Suprapubic skin (tissue), 4 donors: ENCODE measurements around the gene SEMA5A. TPM values are rescaled to one million over a fixed set of nuclear protein-coding genes. Genes with fewer than 3 reads are reported as not detected.

Experiments
- DNase-seq, 2 donors: peaks; one replicate each; pipeline ENCODE4 v3.0.0-alpha.2; 2019; ENCODE audit warnings: low spot score in 2 of 2
- H3K27ac ChIP-seq: fragments of 200-600 bp; sonication (generic); one replicate; pipeline ENCODE4 v1.5.1; 2019
- H3K27me3 ChIP-seq: fragments of 200-600 bp; sonication (generic); one replicate; pipeline ENCODE4 v1.5.1; 2019
- H3K36me3 ChIP-seq: fragments of 200-600 bp; sonication (generic); one replicate; pipeline ENCODE4 v1.5.1; 2019
- H3K4me1 ChIP-seq: fragments of 200-600 bp; sonication (generic); one replicate; pipeline ENCODE4 v1.5.1; 2019
- H3K4me3 ChIP-seq: fragments of 200-600 bp; sonication (generic); one replicate; pipeline ENCODE4 v1.5.1; 2019; ENCODE audit warnings: mild to moderate bottlenecking
- H3K9me3 ChIP-seq: fragments of 200-600 bp; sonication (generic); one replicate; pipeline ENCODE4 v1.5.1; 2019
- CTCF ChIP-seq, 2 donors: fragments of 200-600 bp in 1 of 2; fragments of 450-650 bp in 1 of 2; sonication (generic) in 1 of 2; IDR thresholded peaks; one replicate each; pipeline ENCODE4 v1.5.1; 2016 to 2019; ENCODE audit warnings: antibody characterized with exemption in 2 of 2, mild to moderate bottlenecking in 1 of 2, moderate library complexity in 1 of 2
- EP300 ChIP-seq: sonication (generic); formaldehyde crosslinking; IDR thresholded peaks from one replicate; pipeline ENCODE4 v1.6.1; 2017; ENCODE audit warnings: antibody characterized with exemption
- POLR2A ChIP-seq, 2 donors: fragments of 450-650 bp; IDR thresholded peaks; one replicate each; pipeline ENCODE4 v1.6.1; 2017; ENCODE audit warnings: antibody characterized with exemption in 2 of 2, mild to moderate bottlenecking in 2 of 2, moderate library complexity in 2 of 2
- POLR2AphosphoS5 ChIP-seq, 3 donors: sonication (generic); formaldehyde crosslinking; IDR thresholded peaks; one replicate each; pipeline ENCODE4 v1.6.1; 2017; ENCODE audit warnings: antibody characterized with exemption in 3 of 3
- WGBS: methylation state at CpG from one replicate; pipeline ENCODE4 v1.1.5; 2018; 5-methylcytosine and 5-hydroxymethylcytosine counted together
- total RNA-seq, 4 donors: library from RNA; depleted of rRNA; stranded (reverse); fragments of >200 nt; gene quantifications; one replicate each; pipeline ENCODE4 v1.1.0, GENCODE V29; 2016

The SEMA5A gene
- total RNA-seq, 4 donors from 2014 or later = 14.5 to 31.7 (median 23.4) TPM

- Histone ChIP-seq H3K4me3 (no peak overlapping the region), H3K36me3 (no peaks in the 10 kb centered on the region), H3K9me3 (no peaks in the 10 kb centered on the region), H3K27ac (no peak overlapping the region), H3K27me3 (no peaks in the 10 kb centered on the region), H3K4me1 (no peaks in the 10 kb centered on the region)
- TF ChIP-seq EP300 = no peak
- TF ChIP-seq POLR2A (IDR thresholded peaks at IDR 0.05) = no peak
- TF ChIP-seq CTCF (IDR thresholded peaks at IDR 0.05) = no peak
- TF ChIP-seq POLR2AphosphoS5 (IDR thresholded peaks at IDR 0.05) = no peak
- no peak for DNase-seq
- WGBS = 59% methylated on average over 2 of the region's 2 CpGs
Measured at GRCh38 chr5:9067154-9067553, 478.7 kb downstream of the SEMA5A start.

GRCh38 chr5:9066349-9066748, 479.5 kb downstream of the SEMA5A start:
- Histone ChIP-seq H3K27ac (no peak overlapping the region), H3K4me3 (no peak overlapping the region), H3K9me3 (no peaks in the 10 kb centered on the region), H3K4me1 (no peaks in the 10 kb centered on the region), H3K27me3 (no peaks in the 10 kb centered on the region), H3K36me3 (no peaks in the 10 kb centered on the region)
- TF ChIP-seq CTCF (IDR thresholded peaks at IDR 0.05) (no peak), POLR2A (IDR thresholded peaks at IDR 0.05) (no peak), EP300 (no peak), POLR2AphosphoS5 (IDR thresholded peaks at IDR 0.05) (no peak)
- 94% methylated on average over 17 of the region's 17 CpGs for whole genome bisulfite sequencing
- DNase-seq = no peak

- no peaks in the 10 kb centered on the region for H3K36me3 ChIP-seq
- no peak for DNase-seq
- no peaks in the 10 kb centered on the region for H3K9me3 ChIP-seq
- no peak overlapping the region for H3K4me3 ChIP-seq
- peaks cover under 1% of the 10 kb centered on the region for H3K4me1 ChIP-seq
- no peaks in the 10 kb centered on the region for H3K27me3 ChIP-seq
- WGBS = 61% methylated on average over 3 of the region's 3 CpGs
- TF ChIP-seq CTCF (IDR thresholded peaks at IDR 0.05) = no peak
- TF ChIP-seq EP300 = no peak
- no peak for TF ChIP-seq POLR2A (IDR thresholded peaks at IDR 0.05)
- TF ChIP-seq POLR2AphosphoS5 (IDR thresholded peaks at IDR 0.05) = no peak
- no peak overlapping the region for H3K27ac ChIP-seq
Measured at GRCh38 chr5:9063615-9064245, 482.1 kb downstream of the SEMA5A start.

- no peak overlapping the region for H3K4me3 ChIP-seq
- TF ChIP-seq EP300 (no peak), POLR2A (IDR thresholded peaks at IDR 0.05) (no peak), CTCF (IDR thresholded peaks at IDR 0.05) (no peak), POLR2AphosphoS5 (IDR thresholded peaks at IDR 0.05) (no peak)
- H3K4me1 ChIP-seq = peaks cover 5% of the 10 kb centered on the region
- 95% methylated on average over 11 of the region's 11 CpGs for WGBS
- H3K27ac ChIP-seq = no peak overlapping the region
- no peak for DNase-seq
- H3K27me3 ChIP-seq = no peaks in the 10 kb centered on the region
- no peaks in the 10 kb centered on the region for H3K9me3 ChIP-seq
- H3K36me3 ChIP-seq = no peaks in the 10 kb centered on the region
Measured at GRCh38 chr5:9062873-9063272, 483.0 kb downstream of the SEMA5A start.

- no peaks in the 10 kb centered on the region for H3K36me3 ChIP-seq
- no peaks in the 10 kb centered on the region for H3K9me3 ChIP-seq
- no peak for TF ChIP-seq EP300
- no peaks in the 10 kb centered on the region for H3K27me3 ChIP-seq
- WGBS = 39% methylated on average over 5 of the region's 5 CpGs
- no peak overlapping the region for H3K27ac ChIP-seq
- H3K4me3 ChIP-seq = no peak overlapping the region
- H3K4me1 ChIP-seq = peaks cover 5% of the 10 kb centered on the region
- no peak for DNase-seq
Measured at GRCh38 chr5:9059920-9060691, 485.8 kb downstream of the SEMA5A start.
